C4-2B (cell line): ENCODE measurements around the gene ARHGAP33.

ENCODE experiments used
- ZFX ChIP-seq: fragments of 450-650 bp; IDR thresholded peaks from 2 replicates; pipeline ENCODE4 v1.6.1; 2017
- TF ChIP-seq, protein P1 (sequence below): fragments of 450-650 bp; conservative IDR thresholded peaks from 2 replicates; pipeline ENCODE4 v1.5.1; 2017; ENCODE audit warnings: mild to moderate bottlenecking

DNA sequence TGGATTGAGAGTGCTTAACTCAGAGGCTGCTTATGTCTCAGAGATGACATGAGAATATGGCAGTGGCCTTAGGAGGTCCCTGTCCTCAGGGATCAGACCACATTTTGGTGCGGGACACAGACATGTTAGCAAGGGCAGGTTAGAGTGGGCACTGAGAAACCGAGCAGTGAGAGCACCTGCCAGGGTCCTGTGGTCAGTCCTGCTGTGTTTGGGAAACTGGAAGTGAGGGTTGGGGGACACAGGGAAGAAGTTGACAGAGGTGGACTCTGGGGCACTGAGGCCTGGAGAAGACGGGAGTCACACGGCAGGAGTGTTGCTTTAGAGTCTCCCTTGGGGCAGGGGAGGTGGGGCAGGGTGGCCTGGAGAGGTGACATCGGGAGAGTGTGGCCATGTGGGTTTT is 40.5 kb upstream of the ARHGAP33 start:
- TF ChIP-seq, protein P1, sequence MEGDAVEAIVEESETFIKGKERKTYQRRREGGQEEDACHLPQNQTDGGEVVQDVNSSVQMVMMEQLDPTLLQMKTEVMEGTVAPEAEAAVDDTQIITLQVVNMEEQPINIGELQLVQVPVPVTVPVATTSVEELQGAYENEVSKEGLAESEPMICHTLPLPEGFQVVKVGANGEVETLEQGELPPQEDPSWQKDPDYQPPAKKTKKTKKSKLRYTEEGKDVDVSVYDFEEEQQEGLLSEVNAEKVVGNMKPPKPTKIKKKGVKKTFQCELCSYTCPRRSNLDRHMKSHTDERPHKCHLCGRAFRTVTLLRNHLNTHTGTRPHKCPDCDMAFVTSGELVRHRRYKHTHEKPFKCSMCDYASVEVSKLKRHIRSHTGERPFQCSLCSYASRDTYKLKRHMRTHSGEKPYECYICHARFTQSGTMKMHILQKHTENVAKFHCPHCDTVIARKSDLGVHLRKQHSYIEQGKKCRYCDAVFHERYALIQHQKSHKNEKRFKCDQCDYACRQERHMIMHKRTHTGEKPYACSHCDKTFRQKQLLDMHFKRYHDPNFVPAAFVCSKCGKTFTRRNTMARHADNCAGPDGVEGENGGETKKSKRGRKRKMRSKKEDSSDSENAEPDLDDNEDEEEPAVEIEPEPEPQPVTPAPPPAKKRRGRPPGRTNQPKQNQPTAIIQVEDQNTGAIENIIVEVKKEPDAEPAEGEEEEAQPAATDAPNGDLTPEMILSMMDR, result no peak
- no peak for TF ChIP-seq ZFX
